K562 (cell line): ENCODE results near the gene KCTD4. TPM values are rescaled to one million over a fixed set of nuclear protein-coding genes. Genes with fewer than 3 reads are reported as not detected.

ENCODE experiments used
- MEIS2 ChIP-seq: fragments of 450-650 bp; IDR thresholded peaks from 2 replicates; pipeline ENCODE4 v1.6.1; 2014; ENCODE audit warnings: mild to moderate bottlenecking; ENCODE audit not compliant: partially characterized antibody
- ZNF695 ChIP-seq: fragments of 450-650 bp; formaldehyde crosslinking; IDR thresholded peaks from 2 replicates; pipeline ENCODE4 v1.4.0; 2020; ENCODE audit warnings: mild to moderate bottlenecking, moderate library complexity
- polyA plus RNA-seq, 8 experiments: library from polyadenylated mRNA; depleted of rRNA in 4 of 8; stranded (reverse) in 5 of 8; unstranded in 3 of 8; fragments of >200 nt; fragmentation: Nextera tagmentation in 2 of 8; fragmentation: Illumina TruSeq in 1 of 8; extraction: Ambion mirVana in 2 of 8; extraction: Trizol in 1 of 8; gene quantifications; 2 replicates each; pipeline versions ENCODE4 v1.2.1 to v1.2.3, GENCODE V29; 2011 to 2014; ENCODE audit warnings: inconsistent platforms in 1 of 8, missing spikeins in 1 of 8
- total RNA-seq, 7 experiments: library from RNA; depleted of rRNA in 6 of 7; stranded (reverse); fragments of >200 nt in 6 of 7; fragmentation: Illumina TruSeq in 2 of 7; extraction: Trizol in 2 of 7; gene quantifications; 2 replicates each; pipeline versions ENCODE4 v1.2.1 to v1.2.3, GENCODE V29; 2011 to 2021; ENCODE audit warnings: low replicate concordance in 1 of 7
- TF ChIP-seq, protein P1 (sequence below): fragments of 200-600 bp; sonication (generic); IDR thresholded peaks from one replicate; pipeline ENCODE4 v1.6.1; 2012; ENCODE audit warnings: mild to moderate bottlenecking, low read depth, low read length, inconsistent platforms

Gene KCTD4
- total and polyA plus RNA-seq, 9 of the 15 experiments (the other 6 are each of a cell fraction or from before 2014, with no cell fraction given), result not detected

DNA sequence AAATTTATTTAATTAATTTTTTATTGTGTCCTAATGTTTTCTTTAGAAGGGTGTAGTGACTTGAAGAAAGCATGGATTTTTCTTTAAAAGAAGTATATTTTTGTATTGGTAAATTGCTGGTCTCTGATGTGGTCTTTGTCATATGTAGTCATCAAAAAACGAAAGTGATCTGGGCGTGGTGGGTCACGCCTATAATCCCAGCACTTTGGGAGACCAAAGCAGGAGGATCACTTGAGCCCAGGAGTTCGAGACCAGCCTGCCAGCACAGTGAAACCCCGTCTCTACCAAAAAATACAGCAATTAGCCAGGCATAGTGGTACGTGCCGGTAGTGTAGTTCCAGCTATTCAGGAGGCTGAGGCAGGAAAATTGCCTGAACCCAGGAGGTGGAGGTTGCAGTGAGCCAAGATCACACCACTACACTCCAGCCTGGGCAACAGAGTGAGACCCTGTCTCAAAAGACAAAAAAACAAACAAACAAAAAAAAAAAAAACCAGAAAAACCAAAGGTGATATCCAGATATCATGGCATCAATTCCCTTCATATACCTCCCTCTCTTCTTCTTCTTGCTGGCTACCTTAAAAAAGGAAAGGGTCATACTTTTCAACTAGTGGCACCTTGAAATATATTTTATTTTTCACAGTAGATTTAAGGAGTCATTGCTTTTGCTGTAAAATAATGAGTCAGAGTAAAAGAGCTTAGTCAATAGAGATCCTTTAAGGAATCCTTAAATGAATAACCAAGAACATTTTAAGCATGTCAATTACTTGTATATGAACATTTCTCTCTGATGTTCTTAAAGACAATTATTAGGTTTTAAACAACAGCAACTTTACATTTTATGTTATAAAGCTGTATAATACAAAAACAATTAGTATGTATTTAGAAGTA lies 19.9 kb downstream of the KCTD4 start (continued):
- TF ChIP-seq, protein P1, sequence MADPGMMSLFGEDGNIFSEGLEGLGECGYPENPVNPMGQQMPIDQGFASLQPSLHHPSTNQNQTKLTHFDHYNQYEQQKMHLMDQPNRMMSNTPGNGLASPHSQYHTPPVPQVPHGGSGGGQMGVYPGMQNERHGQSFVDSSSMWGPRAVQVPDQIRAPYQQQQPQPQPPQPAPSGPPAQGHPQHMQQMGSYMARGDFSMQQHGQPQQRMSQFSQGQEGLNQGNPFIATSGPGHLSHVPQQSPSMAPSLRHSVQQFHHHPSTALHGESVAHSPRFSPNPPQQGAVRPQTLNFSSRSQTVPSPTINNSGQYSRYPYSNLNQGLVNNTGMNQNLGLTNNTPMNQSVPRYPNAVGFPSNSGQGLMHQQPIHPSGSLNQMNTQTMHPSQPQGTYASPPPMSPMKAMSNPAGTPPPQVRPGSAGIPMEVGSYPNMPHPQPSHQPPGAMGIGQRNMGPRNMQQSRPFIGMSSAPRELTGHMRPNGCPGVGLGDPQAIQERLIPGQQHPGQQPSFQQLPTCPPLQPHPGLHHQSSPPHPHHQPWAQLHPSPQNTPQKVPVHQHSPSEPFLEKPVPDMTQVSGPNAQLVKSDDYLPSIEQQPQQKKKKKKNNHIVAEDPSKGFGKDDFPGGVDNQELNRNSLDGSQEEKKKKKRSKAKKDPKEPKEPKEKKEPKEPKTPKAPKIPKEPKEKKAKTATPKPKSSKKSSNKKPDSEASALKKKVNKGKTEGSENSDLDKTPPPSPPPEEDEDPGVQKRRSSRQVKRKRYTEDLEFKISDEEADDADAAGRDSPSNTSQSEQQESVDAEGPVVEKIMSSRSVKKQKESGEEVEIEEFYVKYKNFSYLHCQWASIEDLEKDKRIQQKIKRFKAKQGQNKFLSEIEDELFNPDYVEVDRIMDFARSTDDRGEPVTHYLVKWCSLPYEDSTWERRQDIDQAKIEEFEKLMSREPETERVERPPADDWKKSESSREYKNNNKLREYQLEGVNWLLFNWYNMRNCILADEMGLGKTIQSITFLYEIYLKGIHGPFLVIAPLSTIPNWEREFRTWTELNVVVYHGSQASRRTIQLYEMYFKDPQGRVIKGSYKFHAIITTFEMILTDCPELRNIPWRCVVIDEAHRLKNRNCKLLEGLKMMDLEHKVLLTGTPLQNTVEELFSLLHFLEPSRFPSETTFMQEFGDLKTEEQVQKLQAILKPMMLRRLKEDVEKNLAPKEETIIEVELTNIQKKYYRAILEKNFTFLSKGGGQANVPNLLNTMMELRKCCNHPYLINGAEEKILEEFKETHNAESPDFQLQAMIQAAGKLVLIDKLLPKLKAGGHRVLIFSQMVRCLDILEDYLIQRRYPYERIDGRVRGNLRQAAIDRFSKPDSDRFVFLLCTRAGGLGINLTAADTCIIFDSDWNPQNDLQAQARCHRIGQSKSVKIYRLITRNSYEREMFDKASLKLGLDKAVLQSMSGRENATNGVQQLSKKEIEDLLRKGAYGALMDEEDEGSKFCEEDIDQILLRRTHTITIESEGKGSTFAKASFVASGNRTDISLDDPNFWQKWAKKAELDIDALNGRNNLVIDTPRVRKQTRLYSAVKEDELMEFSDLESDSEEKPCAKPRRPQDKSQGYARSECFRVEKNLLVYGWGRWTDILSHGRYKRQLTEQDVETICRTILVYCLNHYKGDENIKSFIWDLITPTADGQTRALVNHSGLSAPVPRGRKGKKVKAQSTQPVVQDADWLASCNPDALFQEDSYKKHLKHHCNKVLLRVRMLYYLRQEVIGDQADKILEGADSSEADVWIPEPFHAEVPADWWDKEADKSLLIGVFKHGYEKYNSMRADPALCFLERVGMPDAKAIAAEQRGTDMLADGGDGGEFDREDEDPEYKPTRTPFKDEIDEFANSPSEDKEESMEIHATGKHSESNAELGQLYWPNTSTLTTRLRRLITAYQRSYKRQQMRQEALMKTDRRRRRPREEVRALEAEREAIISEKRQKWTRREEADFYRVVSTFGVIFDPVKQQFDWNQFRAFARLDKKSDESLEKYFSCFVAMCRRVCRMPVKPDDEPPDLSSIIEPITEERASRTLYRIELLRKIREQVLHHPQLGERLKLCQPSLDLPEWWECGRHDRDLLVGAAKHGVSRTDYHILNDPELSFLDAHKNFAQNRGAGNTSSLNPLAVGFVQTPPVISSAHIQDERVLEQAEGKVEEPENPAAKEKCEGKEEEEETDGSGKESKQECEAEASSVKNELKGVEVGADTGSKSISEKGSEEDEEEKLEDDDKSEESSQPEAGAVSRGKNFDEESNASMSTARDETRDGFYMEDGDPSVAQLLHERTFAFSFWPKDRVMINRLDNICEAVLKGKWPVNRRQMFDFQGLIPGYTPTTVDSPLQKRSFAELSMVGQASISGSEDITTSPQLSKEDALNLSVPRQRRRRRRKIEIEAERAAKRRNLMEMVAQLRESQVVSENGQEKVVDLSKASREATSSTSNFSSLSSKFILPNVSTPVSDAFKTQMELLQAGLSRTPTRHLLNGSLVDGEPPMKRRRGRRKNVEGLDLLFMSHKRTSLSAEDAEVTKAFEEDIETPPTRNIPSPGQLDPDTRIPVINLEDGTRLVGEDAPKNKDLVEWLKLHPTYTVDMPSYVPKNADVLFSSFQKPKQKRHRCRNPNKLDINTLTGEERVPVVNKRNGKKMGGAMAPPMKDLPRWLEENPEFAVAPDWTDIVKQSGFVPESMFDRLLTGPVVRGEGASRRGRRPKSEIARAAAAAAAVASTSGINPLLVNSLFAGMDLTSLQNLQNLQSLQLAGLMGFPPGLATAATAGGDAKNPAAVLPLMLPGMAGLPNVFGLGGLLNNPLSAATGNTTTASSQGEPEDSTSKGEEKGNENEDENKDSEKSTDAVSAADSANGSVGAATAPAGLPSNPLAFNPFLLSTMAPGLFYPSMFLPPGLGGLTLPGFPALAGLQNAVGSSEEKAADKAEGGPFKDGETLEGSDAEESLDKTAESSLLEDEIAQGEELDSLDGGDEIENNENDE, result no peak
- TF ChIP-seq MEIS2 (no peak), ZNF695 (CRISPR knock-in tag) (no peak)
